HEK293T (cell line): Measurements from ENCODE around the gene ZNF831.

Experiments used
- CTCF ChIA-PET: fragments of 350-600 bp; formaldehyde crosslinking; extraction: SDS; loops from one replicate; lab custom pipeline; 2021; ENCODE audit warnings: antibody characterized with exemption, inconsistent platforms; lab: Yijun Ruan, JAX
- POLR2A ChIA-PET: fragments of 350-600 bp; formaldehyde crosslinking; extraction: SDS; loops from one replicate; lab custom pipeline; 2020; ENCODE audit warnings: antibody characterized with exemption, inconsistent platforms; lab: Yijun Ruan, JAX
- DNase-seq: peaks from one replicate; pipeline ENCODE4 v3.0.0; 2012; ENCODE audit warnings: mixed read lengths; ENCODE audit errors: extremely low spot score
- ARNT ChIP-seq: fragments of 450-650 bp; IDR thresholded peaks from 2 replicates; pipeline ENCODE4 v1.6.1; 2017; ENCODE audit warnings: mild to moderate bottlenecking
- BHLHE40 ChIP-seq: fragments of 450-650 bp; IDR thresholded peaks from 2 replicates; pipeline ENCODE4 v1.6.1; 2016; ENCODE audit warnings: mild to moderate bottlenecking, moderate library complexity, borderline replicate concordance
- CTBP1 ChIP-seq: fragments of 450-650 bp; IDR thresholded peaks from 2 replicates; pipeline ENCODE4 v1.6.1; 2016; ENCODE audit warnings: borderline replicate concordance
- ELF4 ChIP-seq: fragments of 450-650 bp; IDR thresholded peaks from 2 replicates; pipeline ENCODE4 v1.6.1; 2017; ENCODE audit warnings: antibody characterized with exemption
- FOXA1 ChIP-seq: fragments of 450-650 bp; IDR thresholded peaks from 2 replicates; pipeline ENCODE4 v1.6.1; 2016; ENCODE audit warnings: mild to moderate bottlenecking
- FOXK2 ChIP-seq: fragments of 450-650 bp; IDR thresholded peaks from 2 replicates; pipeline ENCODE4 v1.6.1; 2016; ENCODE audit warnings: mild to moderate bottlenecking
- FOXM1 ChIP-seq: fragments of 450-650 bp; IDR thresholded peaks from 2 replicates; pipeline ENCODE4 v1.6.1; 2017; ENCODE audit warnings: mild to moderate bottlenecking, borderline replicate concordance
- HDGF ChIP-seq: fragments of 450-650 bp; IDR thresholded peaks from 2 replicates; pipeline ENCODE4 v1.6.1; 2017; ENCODE audit warnings: antibody characterized with exemption, borderline replicate concordance
- L3MBTL2 ChIP-seq: fragments of 450-650 bp; conservative IDR thresholded peaks from 2 replicates; pipeline ENCODE4 v1.6.1; 2016; ENCODE audit warnings: mild to moderate bottlenecking
- LEF1 ChIP-seq: fragments of 450-650 bp; IDR thresholded peaks from 2 replicates; pipeline ENCODE4 v1.6.1; 2017; ENCODE audit warnings: mild to moderate bottlenecking, borderline replicate concordance
- NFRKB ChIP-seq: fragments of 450-650 bp; IDR thresholded peaks from 2 replicates; pipeline ENCODE4 v1.6.1; 2016; ENCODE audit warnings: mild to moderate bottlenecking, moderate library complexity
- PKNOX1 ChIP-seq: fragments of 450-650 bp; IDR thresholded peaks from 2 replicates; pipeline ENCODE4 v1.6.1; 2016
- SP1 ChIP-seq: fragments of 450-650 bp; IDR thresholded peaks from 2 replicates; pipeline ENCODE4 v1.6.1; 2017
- SUZ12 ChIP-seq: fragments of 450-650 bp; IDR thresholded peaks from 2 replicates; pipeline ENCODE4 v1.6.1; 2016; ENCODE audit warnings: mild to moderate bottlenecking
- TARDBP ChIP-seq: fragments of 450-650 bp; IDR thresholded peaks from 2 replicates; pipeline ENCODE4 v1.6.1; 2016
- ZNF384 ChIP-seq: fragments of 450-650 bp; IDR thresholded peaks from 2 replicates; pipeline ENCODE4 v1.6.1; 2016

Gene ZNF831

GRCh38 chr20:59121714-59122565 is 41.7 kb upstream of the ZNF831 start:
- DNase-seq: no peak
- TF ChIP-seq TARDBP (no peak), SP1 (no peak), FOXM1 (no peak)
- ChIA-PET POLR2A (no interaction called here), CTCF (no interaction called here)

GRCh38 chr20:59122566-59122919 is 41.1 kb upstream of the ZNF831 start:
- CTCF ChIA-PET: no interaction called here
- DNase-seq: no peak
- POLR2A ChIA-PET: no interaction called here
- TF ChIP-seq CTBP1 (no peak), HDGF (no peak), PKNOX1 (no peak), ARNT (no peak), ELF4 (no peak), FOXM1 (no peak), FOXK2 (no peak), L3MBTL2 (no peak), SP1 (no peak), ZNF384 (no peak), LEF1 (no peak), BHLHE40 (no peak), TARDBP (no peak), FOXA1 (no peak), SUZ12 (no peak), NFRKB (no peak)

- CTCF ChIA-PET: no interaction called here
- no peak for DNase-seq
- POLR2A ChIA-PET: no interaction called here
These were observed 40.5 kb upstream of the ZNF831 start for GRCh38 chr20:59123011-59123677.

GRCh38 chr20:59123678-59124255 is 39.9 kb upstream of the ZNF831 start:
- TF ChIP-seq ZNF384: no peak
- no peak for TF ChIP-seq LEF1
- no peak for TF ChIP-seq NFRKB
- no peak for TF ChIP-seq SP1
- TF ChIP-seq HDGF: no peak
- no peak for TF ChIP-seq FOXA1
- no peak for TF ChIP-seq TARDBP
- TF ChIP-seq BHLHE40: no peak
- TF ChIP-seq SUZ12: no peak
- TF ChIP-seq PKNOX1: no peak
- no peak for TF ChIP-seq ARNT
- no peak for TF ChIP-seq FOXM1
- TF ChIP-seq L3MBTL2: no peak
- no peak for TF ChIP-seq CTBP1
- no peak for TF ChIP-seq FOXK2
- TF ChIP-seq ELF4: no peak
- no peak for DNase-seq
- CTCF ChIA-PET: no interaction called here
- POLR2A ChIA-PET: no interaction called here

More at GRCh38 chr20:59123011-59123677, 40.5 kb upstream of the ZNF831 start:
- no peak for TF ChIP-seq SP1

- CTCF ChIA-PET: no interaction called here
- POLR2A ChIA-PET: no interaction called here
- no peak for DNase-seq
- TF ChIP-seq HDGF: no peak
- TF ChIP-seq ELF4: no peak
These were observed 39.2 kb upstream of the ZNF831 start for GRCh38 chr20:59124296-59125029.

GRCh38 chr20:59125332-59125731 is 38.3 kb upstream of the ZNF831 start:
- CTCF ChIA-PET: no interaction called here
- no peak for DNase-seq
- POLR2A ChIA-PET: no interaction called here
- TF ChIP-seq CTBP1 (no peak), FOXM1 (no peak), NFRKB (no peak), PKNOX1 (no peak), BHLHE40 (no peak), ARNT (no peak), TARDBP (no peak), SUZ12 (no peak), FOXA1 (no peak), ZNF384 (no peak), SP1 (no peak), ELF4 (no peak), L3MBTL2 (no peak), HDGF (no peak), LEF1 (no peak), FOXK2 (no peak)
